Activated CD8-positive, alpha-beta T cell treated with anti-CD3 and anti-CD28 coated beads for 36 hours (primary cell): ENCODE results near the gene SLC2A10. TPM values are rescaled to one million over a fixed set of nuclear protein-coding genes. Genes with fewer than 3 reads are reported as not detected.

Source experiments
- ATAC-seq: fragments of 200-7000 bp; cut with Tn5 transposase; one replicate; pipeline ENCODE4 v1.10.0; 2021; ENCODE audit warnings: mild to moderate bottlenecking, moderate library complexity
- CTCF ChIA-PET: fragments of 350-600 bp; sonication (Branson Sonifier 250); formaldehyde crosslinking; loops from one replicate; lab custom pipeline; 2021; ENCODE audit warnings: antibody characterized with exemption; lab: Charles Lee
- POLR2A ChIA-PET: fragments of 350-600 bp; sonication (Branson Sonifier 250); formaldehyde crosslinking; loops from one replicate; lab custom pipeline; 2021; ENCODE audit warnings: antibody characterized with exemption; lab: Charles Lee
- DNase-seq: peaks from one replicate; pipeline ENCODE4 v3.0.0-alpha.2; 2020
- H3K27ac Mint-ChIP-seq: one replicate; pipeline ENCODE4 v1.8.0; 2021; ENCODE audit warnings: mild to moderate bottlenecking, mixed read lengths
- H3K27me3 Mint-ChIP-seq: one replicate; pipeline ENCODE4 v1.8.0; 2021; ENCODE audit warnings: mixed read lengths
- H3K36me3 Mint-ChIP-seq: one replicate; pipeline ENCODE4 v1.8.0; 2021; ENCODE audit warnings: low read depth, mixed read lengths
- H3K4me1 Mint-ChIP-seq: one replicate; pipeline ENCODE4 v1.8.0; 2021; ENCODE audit warnings: low read depth, mixed read lengths
- H3K4me3 Mint-ChIP-seq: one replicate; pipeline ENCODE4 v1.8.0; 2021; ENCODE audit warnings: mild to moderate bottlenecking, moderate library complexity, mixed read lengths
- H3K9me3 Mint-ChIP-seq: one replicate; pipeline ENCODE4 v1.8.0; 2021; ENCODE audit warnings: mixed read lengths
- CTCF ChIP-seq: fragments of 200-600 bp; IDR thresholded peaks from one replicate; pipeline ENCODE4 v1.8.0; 2022; ENCODE audit warnings: antibody characterized with exemption, mild to moderate bottlenecking
- intact Hi-C: fragments of 100-400 bp; cut with micrococcal nuclease; formaldehyde crosslinking; loops from one replicate; pipeline ENCODE4 v1.10.0; 2022
- total RNA-seq, 2 experiments: library from RNA; stranded (reverse); gene quantifications; one replicate each; pipeline ENCODE4 v1.2.3, GENCODE V29; 2021

The SLC2A10 gene
- total RNA-seq, 2 experiments from 2014 or later, result not detected

DNA sequence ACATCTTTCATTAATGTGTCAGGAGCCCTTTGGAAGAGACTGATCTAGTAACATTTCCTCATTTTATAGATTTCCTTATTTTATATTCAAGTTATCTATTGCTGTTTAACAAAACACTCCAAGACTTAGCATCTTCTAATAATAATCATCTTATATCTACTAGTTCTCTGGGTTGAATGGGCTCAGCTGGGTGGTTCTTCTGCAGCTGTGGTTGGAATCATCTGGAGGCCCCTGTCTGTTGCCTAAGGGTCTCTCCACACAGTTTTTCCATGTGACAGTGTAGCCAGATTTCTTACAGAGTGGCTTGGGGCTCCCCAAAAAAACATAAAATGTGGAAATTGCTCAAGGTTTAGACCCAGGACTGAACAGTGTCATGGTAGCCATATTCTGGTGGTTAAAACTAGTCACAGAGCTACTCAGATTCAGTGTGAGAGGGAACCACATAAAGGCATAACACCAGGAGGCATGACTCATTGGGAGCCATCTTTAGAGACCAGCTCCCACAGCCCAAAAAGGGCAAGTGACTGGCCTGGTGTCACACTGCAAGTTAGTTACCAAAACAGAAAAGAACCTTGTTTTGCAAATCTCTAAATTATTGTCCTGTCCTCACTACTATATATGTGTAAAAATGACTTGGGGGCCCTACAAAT, 11.5 kb downstream of the SLC2A10 start:
- DNase-seq, result peak; percentile 24
- H3K4me1 Mint-ChIP-seq, result no peaks in the 10 kb centered on the region
- intact Hi-C loops, result no loop called here
- ChIA-PET CTCF (interaction anchor here (0.8 kb wide), 1 partner anchor 62 kb away, joined by 3 read pairs; no protein-coding TSS in a partner anchor), POLR2A (interaction anchor here (0.6 kb wide), 1 partner anchor 1829 kb away, joined by 3 read pairs; no protein-coding TSS in a partner anchor)
- no peak overlapping the region for H3K27ac Mint-ChIP-seq
- ATAC-seq, result peak; percentile 74
- peaks cover 13% of the 10 kb centered on the region for H3K9me3 Mint-ChIP-seq
- no peaks in the 10 kb centered on the region for H3K36me3 Mint-ChIP-seq
- no peak overlapping the region for H3K4me3 Mint-ChIP-seq
- TF ChIP-seq CTCF, result no peak
- H3K27me3 Mint-ChIP-seq, result peaks cover 8% of the 10 kb centered on the region

- TF ChIP-seq CTCF, result no peak
- Mint-ChIP-seq H3K4me3 (no peak overlapping the region), H3K36me3 (no peaks in the 10 kb centered on the region), H3K9me3 (peaks cover 13% of the 10 kb centered on the region), H3K27ac (no peak overlapping the region), H3K4me1 (no peaks in the 10 kb centered on the region), H3K27me3 (peaks cover 8% of the 10 kb centered on the region)
- intact Hi-C loops, result no loop called here
- no peak for DNase-seq
- CTCF ChIA-PET, result no interaction called here
- POLR2A ChIA-PET, result interaction anchor here (0.6 kb wide), 1 partner anchor 1829 kb away, joined by 3 read pairs; no protein-coding TSS in a partner anchor
- no peak for ATAC-seq
Measured at GRCh38 chr20:46721476-46721875, 12.0 kb downstream of the SLC2A10 start.

DNA sequence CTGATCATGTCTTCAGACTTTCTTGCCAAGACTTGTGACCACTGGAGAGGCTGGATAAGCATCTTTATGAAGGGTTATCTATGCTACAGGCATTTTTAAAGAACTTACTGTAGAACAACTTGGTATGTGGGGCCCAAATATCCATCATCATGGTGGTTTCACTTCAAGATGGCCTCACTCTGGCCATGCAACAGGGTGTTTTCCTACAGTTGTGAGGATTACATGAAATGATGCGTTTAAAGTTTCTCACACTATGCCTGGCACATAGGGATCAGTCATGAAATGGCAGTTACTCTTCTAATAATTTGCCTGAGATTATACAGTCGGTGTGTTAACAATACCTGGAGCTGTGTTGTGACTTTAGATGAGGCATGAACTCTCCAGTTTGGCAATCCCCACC, 13.0 kb downstream of the SLC2A10 start:
- ATAC-seq (no peak), DNase-seq (no peak)
- CTCF ChIA-PET, result no interaction called here
- Mint-ChIP-seq H3K4me1 (no peaks in the 10 kb centered on the region), H3K36me3 (no peaks in the 10 kb centered on the region), H3K27me3 (peaks cover 8% of the 10 kb centered on the region), H3K4me3 (no peak overlapping the region), H3K27ac (no peak overlapping the region), H3K9me3 (peaks cover 13% of the 10 kb centered on the region)
- intact Hi-C loops, result no loop called here
- POLR2A ChIA-PET, result no interaction called here
- no peak for TF ChIP-seq CTCF

DNA sequence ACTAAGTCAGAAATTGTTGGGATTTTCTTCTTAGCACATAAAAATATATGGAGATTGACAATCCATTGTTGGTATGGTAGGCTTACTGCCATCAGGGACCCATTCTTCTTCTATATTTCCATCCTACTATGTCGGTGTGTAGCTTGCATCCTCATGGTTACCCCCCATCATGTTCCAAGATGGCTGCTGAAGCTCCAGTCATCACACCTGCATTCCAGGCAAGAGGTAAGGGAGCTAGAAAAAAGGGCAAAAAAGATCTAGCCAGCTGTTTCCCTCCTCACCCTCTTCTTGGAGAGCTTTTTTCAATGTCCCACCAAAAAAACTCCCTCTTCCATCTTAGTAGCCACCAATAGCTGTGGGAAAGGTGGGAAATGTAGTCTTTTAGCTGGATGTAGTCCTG, 13.6 kb downstream of the SLC2A10 start:
- no peaks in the 10 kb centered on the region for H3K36me3 Mint-ChIP-seq
- no peak for ATAC-seq
- H3K9me3 Mint-ChIP-seq, result peaks cover 13% of the 10 kb centered on the region
- H3K27ac Mint-ChIP-seq, result no peak overlapping the region
- intact Hi-C loops, result no loop called here
- H3K4me1 Mint-ChIP-seq, result no peaks in the 10 kb centered on the region
- no peak for TF ChIP-seq CTCF
- no peak for DNase-seq
- H3K27me3 Mint-ChIP-seq, result peaks cover 8% of the 10 kb centered on the region
- ChIA-PET POLR2A (no interaction called here), CTCF (no interaction called here)
- no peak overlapping the region for H3K4me3 Mint-ChIP-seq

GRCh38 chr20:46724343-46724959, 15.0 kb downstream of the SLC2A10 start:
- H3K4me1 Mint-ChIP-seq, result no peaks in the 10 kb centered on the region
- H3K27me3 Mint-ChIP-seq, result peaks cover 5% of the 10 kb centered on the region
- H3K4me3 Mint-ChIP-seq, result no peak overlapping the region
- H3K36me3 Mint-ChIP-seq, result no peaks in the 10 kb centered on the region
- DNase-seq, result no peak
- POLR2A ChIA-PET, result no interaction called here
- CTCF ChIA-PET, result no interaction called here
- intact Hi-C loops, result no loop called here
- H3K9me3 Mint-ChIP-seq, result peaks cover 10% of the 10 kb centered on the region
- no peak for TF ChIP-seq CTCF
- no peak for ATAC-seq
- H3K27ac Mint-ChIP-seq, result no peak overlapping the region
